Transverse colon (tissue), 4 donors: ENCODE results near the gene SUSD4.

ENCODE experiments used
- CTCF ChIP-seq, 5 experiments: fragments of 200-600 bp in 3 of 5; fragments of 450-650 bp in 2 of 5; sonication (generic) in 3 of 5; IDR thresholded peaks; 1 replicate in 2 of 5; 2 replicates in 3 of 5; pipeline ENCODE4 v1.5.1; 2016 to 2017; ENCODE audit warnings: antibody characterized with exemption in 5 of 5, inconsistent platforms in 3 of 5, mild to moderate bottlenecking in 2 of 5, moderate library complexity in 1 of 5
- POLR2A ChIP-seq: fragments of 450-650 bp; IDR thresholded peaks from one replicate; pipeline ENCODE4 v1.6.1; 2016; ENCODE audit warnings: antibody characterized with exemption, mild to moderate bottlenecking, moderate library complexity
- POLR2AphosphoS5 ChIP-seq, 3 donors: sonication (generic); formaldehyde crosslinking; IDR thresholded peaks; one replicate each; pipeline ENCODE4 v1.6.1; 2016; ENCODE audit warnings: antibody characterized with exemption in 3 of 3

DNA sequence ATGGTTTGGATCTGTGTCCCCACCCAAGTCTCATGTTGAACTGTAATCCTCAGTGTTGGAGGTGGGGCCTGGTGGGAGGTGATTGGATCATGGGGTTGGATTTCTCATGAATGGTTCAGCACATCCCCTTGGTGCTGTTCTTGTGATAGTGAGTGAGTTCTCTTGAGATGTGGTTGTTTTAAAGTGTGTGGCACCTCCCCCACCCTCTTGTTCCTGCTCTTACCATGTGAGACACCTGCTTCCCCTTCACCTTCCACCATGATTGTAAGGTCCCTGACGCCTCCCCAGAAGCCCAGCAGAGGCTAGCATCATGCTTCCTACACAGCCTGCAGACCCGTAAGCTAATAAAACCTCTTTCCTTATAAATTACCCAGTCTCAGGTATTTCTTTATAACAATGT lies 55.8 kb downstream of the SUSD4 start:
- no peak for TF ChIP-seq CTCF (IDR thresholded peaks at IDR 0.05)
- no peak for TF ChIP-seq POLR2AphosphoS5 (IDR thresholded peaks at IDR 0.05)
- TF ChIP-seq POLR2A: no peak
